GM13977 (cell line): ENCODE data around the gene NFATC2.

Source experiments
- DNase-seq: peaks from one replicate; pipeline ENCODE4 v3.0.0; 2012; ENCODE audit warnings: low spot score
- in situ Hi-C: fragments of 300-500 bp; cut with MboI; formaldehyde crosslinking; loops from one replicate; pipeline ENCODE4 v1.12.0; 2022; ENCODE audit warnings: low sequenced_read_pairs, low pct_unique_long_range_greater_than_20kb, mixed read lengths, inconsistent platforms; ENCODE audit not compliant: unreplicated experiment
- TF ChIP-seq, protein P1 (sequence below): IDR thresholded peaks from 2 replicates; pipeline ENCODE4 v1.5.1; 2012; ENCODE audit warnings: mild to moderate bottlenecking, control low read depth; ENCODE audit not compliant: insufficient read depth; ENCODE audit errors: extremely low read depth, missing control alignments

NFATC2 gene

DNA sequence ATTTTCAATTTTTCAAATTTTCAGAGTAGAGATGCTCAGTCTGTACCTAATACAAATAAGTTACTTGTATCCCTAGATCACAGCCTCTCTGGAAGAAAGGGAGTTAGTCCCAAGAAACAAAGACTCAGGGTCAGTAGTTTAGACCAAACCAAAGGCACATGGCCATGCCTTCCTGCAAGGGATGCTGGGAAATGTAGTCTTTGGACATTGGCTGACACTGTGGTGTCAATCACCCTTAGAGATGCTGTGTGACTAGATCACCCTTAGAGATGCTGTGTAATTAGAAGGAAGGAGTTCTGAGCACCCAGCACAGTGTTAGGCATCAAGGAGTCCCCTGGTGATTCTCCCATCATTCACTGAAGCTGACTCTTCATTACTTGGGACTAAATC, 202.1 kb downstream of the NFATC2 start:
- TF ChIP-seq, protein P1, sequence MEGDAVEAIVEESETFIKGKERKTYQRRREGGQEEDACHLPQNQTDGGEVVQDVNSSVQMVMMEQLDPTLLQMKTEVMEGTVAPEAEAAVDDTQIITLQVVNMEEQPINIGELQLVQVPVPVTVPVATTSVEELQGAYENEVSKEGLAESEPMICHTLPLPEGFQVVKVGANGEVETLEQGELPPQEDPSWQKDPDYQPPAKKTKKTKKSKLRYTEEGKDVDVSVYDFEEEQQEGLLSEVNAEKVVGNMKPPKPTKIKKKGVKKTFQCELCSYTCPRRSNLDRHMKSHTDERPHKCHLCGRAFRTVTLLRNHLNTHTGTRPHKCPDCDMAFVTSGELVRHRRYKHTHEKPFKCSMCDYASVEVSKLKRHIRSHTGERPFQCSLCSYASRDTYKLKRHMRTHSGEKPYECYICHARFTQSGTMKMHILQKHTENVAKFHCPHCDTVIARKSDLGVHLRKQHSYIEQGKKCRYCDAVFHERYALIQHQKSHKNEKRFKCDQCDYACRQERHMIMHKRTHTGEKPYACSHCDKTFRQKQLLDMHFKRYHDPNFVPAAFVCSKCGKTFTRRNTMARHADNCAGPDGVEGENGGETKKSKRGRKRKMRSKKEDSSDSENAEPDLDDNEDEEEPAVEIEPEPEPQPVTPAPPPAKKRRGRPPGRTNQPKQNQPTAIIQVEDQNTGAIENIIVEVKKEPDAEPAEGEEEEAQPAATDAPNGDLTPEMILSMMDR, result no peak
- DNase-seq, result no peak
- in situ Hi-C loops, result no loop called here

DNA sequence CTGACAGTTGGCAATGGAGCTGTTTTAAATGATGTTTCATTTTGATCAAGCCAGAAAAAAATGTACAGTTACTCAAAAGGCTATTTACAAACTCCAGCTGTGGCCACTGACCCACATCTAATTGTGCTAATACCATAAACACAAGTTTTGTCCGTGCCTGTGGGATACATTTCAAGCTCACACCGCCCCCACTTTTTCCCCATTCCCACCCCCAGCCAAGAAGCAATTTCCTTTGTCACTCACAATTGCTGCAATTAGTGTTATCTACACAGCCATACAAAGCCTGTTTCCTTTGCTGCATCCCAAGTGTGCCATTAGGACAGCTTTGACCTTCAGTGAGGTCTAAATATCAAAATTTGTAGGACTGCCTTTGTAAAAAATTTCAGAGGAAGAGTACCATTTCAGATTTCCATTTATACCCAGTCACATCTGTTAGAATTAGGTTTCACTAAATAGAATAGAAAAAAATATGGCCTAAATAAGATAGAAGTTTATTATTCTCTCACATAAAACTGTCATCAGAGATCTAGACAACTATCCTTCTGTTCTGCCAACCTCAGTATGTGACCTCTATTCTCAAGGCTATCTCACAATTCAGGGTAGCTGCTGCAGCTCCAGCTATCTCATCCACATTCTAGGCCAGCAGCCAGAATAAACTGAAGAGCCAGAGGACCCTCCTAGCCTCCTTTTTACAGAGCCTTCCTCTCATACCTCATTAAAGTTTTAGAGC, 202.6 kb downstream of the NFATC2 start:
- TF ChIP-seq, protein P1, result no peak
- in situ Hi-C loops, result no loop called here
- no peak for DNase-seq

DNA sequence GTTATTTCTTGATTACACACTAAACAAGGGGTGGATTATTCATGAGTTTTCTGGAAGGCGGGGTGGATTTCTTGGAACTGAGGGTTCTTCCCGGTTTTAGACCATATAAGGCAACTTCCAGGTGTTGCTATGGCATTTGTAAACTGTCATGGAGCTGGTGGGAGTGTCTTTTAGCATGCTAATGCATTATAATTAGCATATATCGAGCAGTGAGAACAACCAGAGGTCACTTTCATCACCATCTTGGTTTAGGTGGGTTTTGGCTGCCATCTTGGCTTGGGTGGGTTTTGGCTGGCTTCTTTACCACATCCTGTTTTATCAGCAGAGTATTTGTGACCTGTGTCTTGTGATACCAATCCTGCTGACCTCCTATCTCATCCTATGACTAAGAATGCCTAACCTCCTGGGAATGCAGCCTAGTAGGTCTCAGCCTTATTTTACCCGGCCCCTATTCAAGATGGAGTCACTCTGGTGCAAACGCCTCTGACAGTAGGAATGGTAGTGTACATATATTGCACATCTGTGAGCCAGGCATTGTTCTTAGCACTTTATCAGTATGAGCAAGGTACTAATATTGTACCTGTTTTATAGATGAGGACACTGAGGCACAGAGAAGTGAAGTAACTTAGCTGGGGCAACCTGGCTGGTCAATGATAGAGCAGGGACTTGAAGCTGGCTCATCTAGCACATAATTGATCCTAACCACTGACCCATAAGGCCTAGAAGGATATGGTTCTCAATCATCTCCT, 203.7 kb downstream of the NFATC2 start:
- DNase-seq, result no peak

DNA sequence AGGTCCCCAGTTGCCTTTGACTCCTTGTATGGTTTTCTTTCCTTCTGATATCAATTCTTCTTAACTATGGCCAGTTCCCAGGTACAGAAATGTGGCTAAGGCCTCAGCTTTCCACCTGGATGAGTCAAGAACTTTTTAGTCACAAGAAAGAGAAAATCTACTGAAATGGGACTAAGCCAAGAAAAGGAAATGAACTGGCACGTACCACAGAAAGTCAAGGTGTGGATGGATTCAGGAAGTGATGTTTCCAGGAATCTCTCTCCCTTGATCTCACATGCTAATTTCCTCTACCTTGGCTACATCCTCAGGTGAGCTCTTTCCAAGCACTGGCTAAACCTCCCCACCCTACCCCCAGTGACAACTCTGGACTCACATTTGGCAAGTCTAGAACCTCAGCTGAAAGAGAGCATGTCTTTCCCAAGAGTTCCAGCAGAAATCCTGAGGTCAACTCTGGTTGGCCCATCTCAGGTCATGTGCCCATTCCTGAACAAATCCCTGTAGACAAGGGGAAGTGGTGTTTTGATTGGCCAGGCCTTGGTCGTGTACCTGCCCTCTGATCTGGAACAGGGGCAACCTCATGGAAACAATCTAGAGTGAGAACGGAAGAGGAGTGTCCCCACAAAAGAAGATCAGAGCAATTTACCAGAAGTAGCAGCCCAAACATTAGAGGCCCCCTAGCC, 205.3 kb downstream of the NFATC2 start:
- TF ChIP-seq, protein P1, result no peak
- DNase-seq, result no peak
- in situ Hi-C loops, result no loop called here

More for the DNA sequence above, 203.7 kb downstream of the NFATC2 start:
- TF ChIP-seq, protein P1, result no peak
- in situ Hi-C loops, result no loop called here
